Ishikawa (cell line): ENCODE results near the gene CACYBP.

Experiments used
- CEBPB ChIP-seq: IDR thresholded peaks from 2 replicates; pipeline ENCODE4 v1.6.1; 2012
- CREB1 ChIP-seq: IDR thresholded peaks from 2 replicates; pipeline ENCODE4 v1.6.1; 2012; ENCODE audit warnings: low read depth
- EGR1 ChIP-seq: IDR thresholded peaks from 2 replicates; pipeline ENCODE4 v1.6.1; 2012
- EP300 ChIP-seq: IDR thresholded peaks from 2 replicates; pipeline ENCODE4 v1.6.1; 2012; ENCODE audit warnings: borderline replicate concordance
- NFIC ChIP-seq: IDR thresholded peaks from 2 replicates; pipeline ENCODE4 v1.6.1; 2012
- RAD21 ChIP-seq: IDR thresholded peaks from 2 replicates; pipeline ENCODE4 v1.6.1; 2012; ENCODE audit warnings: low read depth
- TAF1 ChIP-seq: IDR thresholded peaks from 2 replicates; pipeline ENCODE4 v1.6.1; 2012; ENCODE audit warnings: low read depth, mild to moderate bottlenecking
- TCF12 ChIP-seq: IDR thresholded peaks from 2 replicates; pipeline ENCODE4 v1.6.1; 2012; ENCODE audit warnings: low read depth
- TEAD4 ChIP-seq: IDR thresholded peaks from 2 replicates; pipeline ENCODE4 v1.6.1; 2012
- YY1 ChIP-seq: IDR thresholded peaks from 2 replicates; pipeline ENCODE4 v1.6.1; 2012; ENCODE audit warnings: low read depth
- ZBTB7A ChIP-seq: IDR thresholded peaks from 2 replicates; pipeline ENCODE4 v1.6.1; 2012; ENCODE audit warnings: low read depth
- TF ChIP-seq, protein P1 (sequence below): IDR thresholded peaks from 2 replicates; pipeline ENCODE4 v1.6.1; 2012; ENCODE audit warnings: low read depth, mild to moderate bottlenecking
- TF ChIP-seq, protein P2 (sequence below): IDR thresholded peaks from 2 replicates; pipeline ENCODE4 v1.6.1; 2012

DNA sequence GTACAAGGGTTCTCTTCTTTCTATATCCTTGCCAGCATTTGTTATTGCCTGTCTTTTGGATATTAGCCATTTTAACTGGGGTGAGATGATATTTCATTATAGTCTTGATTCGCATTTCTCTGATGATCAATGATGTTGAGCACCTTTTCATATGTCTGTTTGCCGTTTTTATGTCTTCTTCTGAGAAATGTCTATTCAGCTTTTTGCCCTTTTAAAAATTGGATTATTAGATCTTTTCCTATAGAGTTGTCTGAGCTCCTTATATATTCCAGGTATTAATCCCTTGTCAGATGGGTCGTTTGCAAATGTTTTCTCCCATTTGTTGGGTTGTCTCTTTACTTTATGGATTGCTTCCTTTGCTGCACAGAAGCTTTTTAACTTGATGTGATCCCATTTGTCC, 42.9 kb downstream of the CACYBP start:
- TF ChIP-seq, protein P1, sequence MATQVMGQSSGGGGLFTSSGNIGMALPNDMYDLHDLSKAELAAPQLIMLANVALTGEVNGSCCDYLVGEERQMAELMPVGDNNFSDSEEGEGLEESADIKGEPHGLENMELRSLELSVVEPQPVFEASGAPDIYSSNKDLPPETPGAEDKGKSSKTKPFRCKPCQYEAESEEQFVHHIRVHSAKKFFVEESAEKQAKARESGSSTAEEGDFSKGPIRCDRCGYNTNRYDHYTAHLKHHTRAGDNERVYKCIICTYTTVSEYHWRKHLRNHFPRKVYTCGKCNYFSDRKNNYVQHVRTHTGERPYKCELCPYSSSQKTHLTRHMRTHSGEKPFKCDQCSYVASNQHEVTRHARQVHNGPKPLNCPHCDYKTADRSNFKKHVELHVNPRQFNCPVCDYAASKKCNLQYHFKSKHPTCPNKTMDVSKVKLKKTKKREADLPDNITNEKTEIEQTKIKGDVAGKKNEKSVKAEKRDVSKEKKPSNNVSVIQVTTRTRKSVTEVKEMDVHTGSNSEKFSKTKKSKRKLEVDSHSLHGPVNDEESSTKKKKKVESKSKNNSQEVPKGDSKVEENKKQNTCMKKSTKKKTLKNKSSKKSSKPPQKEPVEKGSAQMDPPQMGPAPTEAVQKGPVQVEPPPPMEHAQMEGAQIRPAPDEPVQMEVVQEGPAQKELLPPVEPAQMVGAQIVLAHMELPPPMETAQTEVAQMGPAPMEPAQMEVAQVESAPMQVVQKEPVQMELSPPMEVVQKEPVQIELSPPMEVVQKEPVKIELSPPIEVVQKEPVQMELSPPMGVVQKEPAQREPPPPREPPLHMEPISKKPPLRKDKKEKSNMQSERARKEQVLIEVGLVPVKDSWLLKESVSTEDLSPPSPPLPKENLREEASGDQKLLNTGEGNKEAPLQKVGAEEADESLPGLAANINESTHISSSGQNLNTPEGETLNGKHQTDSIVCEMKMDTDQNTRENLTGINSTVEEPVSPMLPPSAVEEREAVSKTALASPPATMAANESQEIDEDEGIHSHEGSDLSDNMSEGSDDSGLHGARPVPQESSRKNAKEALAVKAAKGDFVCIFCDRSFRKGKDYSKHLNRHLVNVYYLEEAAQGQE, result no peak
- TF ChIP-seq TEAD4 (no peak), CEBPB (no peak), CREB1 (no peak), RAD21 (no peak), NFIC (no peak), EGR1 (no peak), EP300 (no peak), TAF1 (no peak), ZBTB7A (no peak), YY1 (no peak), TCF12 (no peak)
- TF ChIP-seq, protein P2, sequence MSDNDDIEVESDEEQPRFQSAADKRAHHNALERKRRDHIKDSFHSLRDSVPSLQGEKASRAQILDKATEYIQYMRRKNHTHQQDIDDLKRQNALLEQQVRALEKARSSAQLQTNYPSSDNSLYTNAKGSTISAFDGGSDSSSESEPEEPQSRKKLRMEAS, result no peak
